Mucosa of descending colon (tissue), 3 donors: ENCODE data around the gene TRAPPC3L. TPM values are rescaled to one million over a fixed set of nuclear protein-coding genes. Genes with fewer than 3 reads are reported as not detected.

Experiments
- ATAC-seq: fragments of 200-7000 bp; cut with Tn5 transposase; one replicate; pipeline ENCODE4 v1.9.1; 2020; ENCODE audit warnings: mild to moderate bottlenecking, moderate library complexity
- DNase-seq, 3 donors: peaks; one replicate each; pipeline ENCODE4 v3.0.0-alpha.2; 2020
- H3K36me3 ChIP-seq: fragments of 200-600 bp; one replicate; pipeline ENCODE4 v1.8.0; 2021; ENCODE audit warnings: low read depth, mild to moderate bottlenecking
- H3K4me1 ChIP-seq: fragments of 200-600 bp; one replicate; pipeline ENCODE4 v1.8.0; 2021; ENCODE audit warnings: low read depth, mild to moderate bottlenecking
- H3K4me3 ChIP-seq: fragments of 200-600 bp; one replicate; pipeline ENCODE4 v1.8.0; 2021; ENCODE audit warnings: mild to moderate bottlenecking
- H3K9me3 ChIP-seq: fragments of 200-600 bp; one replicate; pipeline ENCODE4 v1.8.0; 2021; ENCODE audit warnings: mild to moderate bottlenecking
- intact Hi-C, 2 donors: fragments of 100-400 bp; cut with DNase I in 1 of 2; cut with micrococcal nuclease in 1 of 2; formaldehyde crosslinking; loops; one replicate each; pipeline versions ENCODE4 v1.11.0 to v1.11.1; 2022; cut with DNase I, micrococcal nuclease
- total RNA-seq, 3 donors: library from RNA; stranded (reverse); fragmentation: NEBNext Ultra II Directional in 2 of 3; extraction: Animal tissue kit (Norgen Biotek cat#: 25700) in 2 of 3; gene quantifications; one replicate each; pipeline versions ENCODE4 v1.2.1 to v1.2.4, GENCODE V29; 2021 to 2023
- TF ChIP-seq, protein P1 (sequence below): fragments of 200-600 bp; IDR thresholded peaks from one replicate; pipeline ENCODE4 v1.8.0; 2022; ENCODE audit warnings: antibody characterized with exemption, mild to moderate bottlenecking
- donor health status: DM: no; HTN: no; CAD: no; lungs with moderate emphysema.
- donor health status: DM: no; HTN: no; CAD: no.
- donor health status: DM: no; HTN: yes; CAD: no.

Gene TRAPPC3L
- total RNA-seq, 3 donors from 2014 or later = not detected

DNA sequence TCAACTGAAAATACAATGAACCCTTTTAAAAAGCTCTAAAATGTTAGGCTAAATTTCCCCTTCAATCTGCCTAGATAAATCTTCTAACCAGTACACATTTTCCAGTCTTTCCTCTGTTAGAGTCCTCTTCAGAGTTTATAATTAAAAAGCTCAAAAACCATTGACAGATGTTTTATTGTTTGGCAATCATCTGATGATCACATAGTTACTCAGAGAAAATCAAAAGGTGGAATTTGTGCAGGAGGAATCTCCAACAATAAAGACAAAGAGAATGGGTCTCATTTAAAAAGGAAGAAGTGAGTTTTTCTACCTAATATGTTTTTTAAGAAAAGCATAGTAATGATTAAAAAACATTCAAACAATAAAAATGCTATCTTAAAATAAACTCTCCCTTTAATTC lies 3.1 kb downstream of the TRAPPC3L start:
- DNase-seq (no peak), ATAC-seq (no peak)
- Histone ChIP-seq H3K4me3 (no peak overlapping the region), H3K36me3 (no peaks in the 10 kb centered on the region), H3K4me1 (no peaks in the 10 kb centered on the region), H3K9me3 (no peaks in the 10 kb centered on the region)
- intact Hi-C loops = no loop called here
- TF ChIP-seq, protein P1, sequence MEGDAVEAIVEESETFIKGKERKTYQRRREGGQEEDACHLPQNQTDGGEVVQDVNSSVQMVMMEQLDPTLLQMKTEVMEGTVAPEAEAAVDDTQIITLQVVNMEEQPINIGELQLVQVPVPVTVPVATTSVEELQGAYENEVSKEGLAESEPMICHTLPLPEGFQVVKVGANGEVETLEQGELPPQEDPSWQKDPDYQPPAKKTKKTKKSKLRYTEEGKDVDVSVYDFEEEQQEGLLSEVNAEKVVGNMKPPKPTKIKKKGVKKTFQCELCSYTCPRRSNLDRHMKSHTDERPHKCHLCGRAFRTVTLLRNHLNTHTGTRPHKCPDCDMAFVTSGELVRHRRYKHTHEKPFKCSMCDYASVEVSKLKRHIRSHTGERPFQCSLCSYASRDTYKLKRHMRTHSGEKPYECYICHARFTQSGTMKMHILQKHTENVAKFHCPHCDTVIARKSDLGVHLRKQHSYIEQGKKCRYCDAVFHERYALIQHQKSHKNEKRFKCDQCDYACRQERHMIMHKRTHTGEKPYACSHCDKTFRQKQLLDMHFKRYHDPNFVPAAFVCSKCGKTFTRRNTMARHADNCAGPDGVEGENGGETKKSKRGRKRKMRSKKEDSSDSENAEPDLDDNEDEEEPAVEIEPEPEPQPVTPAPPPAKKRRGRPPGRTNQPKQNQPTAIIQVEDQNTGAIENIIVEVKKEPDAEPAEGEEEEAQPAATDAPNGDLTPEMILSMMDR = no peak

DNA sequence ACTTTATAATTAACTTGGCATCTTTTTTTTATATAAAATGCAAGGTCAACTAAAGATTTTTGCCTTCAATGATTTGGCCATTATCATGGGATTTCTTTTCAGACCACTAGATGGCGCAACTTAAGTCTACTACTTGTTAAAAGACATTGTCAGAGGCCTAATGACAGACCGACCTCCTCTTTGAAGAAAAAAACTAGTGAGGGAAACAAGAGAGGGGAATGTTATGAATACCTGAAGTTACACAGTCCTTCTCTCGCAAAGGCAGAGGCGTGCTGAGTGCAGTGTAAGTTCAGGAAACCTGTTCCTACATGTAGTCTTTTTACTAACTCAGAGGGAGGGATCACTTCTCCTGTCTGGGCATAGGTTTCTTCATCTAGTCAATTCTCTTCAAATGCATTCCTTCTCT lies 9.3 kb downstream of the TRAPPC3L start:
- H3K9me3 ChIP-seq = no peaks in the 10 kb centered on the region
- intact Hi-C loops = loop anchor here (5.0 to 10.0 kb wide), 2 partner anchors 111 to 251 kb away; no protein-coding TSS in a partner anchor
- no peak overlapping the region for H3K4me3 ChIP-seq
- ATAC-seq (peak; percentile 50), DNase-seq (peak in 1 of 3 donors; percentile 62)
- TF ChIP-seq, protein P1 = peak; percentile 41
- no peaks in the 10 kb centered on the region for H3K4me1 ChIP-seq
- no peaks in the 10 kb centered on the region for H3K36me3 ChIP-seq

DNA sequence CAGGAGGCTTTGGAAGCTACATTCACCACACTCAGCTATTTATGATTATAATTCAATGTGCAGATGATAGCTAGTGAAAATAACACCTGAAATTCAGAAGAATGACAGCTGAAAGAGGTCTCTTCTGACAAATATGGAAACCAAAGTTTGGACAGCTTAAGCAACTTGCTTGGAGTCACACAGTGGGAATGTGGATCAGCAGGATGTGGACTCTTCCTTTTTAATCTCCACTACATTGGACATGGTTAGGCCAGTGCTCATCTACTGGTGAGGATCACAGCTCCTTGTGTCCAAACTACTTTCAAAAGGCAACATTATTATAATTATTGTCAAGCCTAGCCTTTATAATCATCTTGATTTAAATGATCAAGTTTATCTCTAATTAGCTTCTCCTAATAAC lies 10.4 kb downstream of the TRAPPC3L start:
- DNase-seq (no peak), ATAC-seq (no peak)
- intact Hi-C loops = loop anchor here (5.0 to 10.0 kb wide), 2 partner anchors 112 to 250 kb away; no protein-coding TSS in a partner anchor
- H3K4me1 ChIP-seq = no peaks in the 10 kb centered on the region
- H3K9me3 ChIP-seq = no peaks in the 10 kb centered on the region
- no peaks in the 10 kb centered on the region for H3K36me3 ChIP-seq
- no peak overlapping the region for H3K4me3 ChIP-seq
- TF ChIP-seq, protein P1 = no peak

DNA sequence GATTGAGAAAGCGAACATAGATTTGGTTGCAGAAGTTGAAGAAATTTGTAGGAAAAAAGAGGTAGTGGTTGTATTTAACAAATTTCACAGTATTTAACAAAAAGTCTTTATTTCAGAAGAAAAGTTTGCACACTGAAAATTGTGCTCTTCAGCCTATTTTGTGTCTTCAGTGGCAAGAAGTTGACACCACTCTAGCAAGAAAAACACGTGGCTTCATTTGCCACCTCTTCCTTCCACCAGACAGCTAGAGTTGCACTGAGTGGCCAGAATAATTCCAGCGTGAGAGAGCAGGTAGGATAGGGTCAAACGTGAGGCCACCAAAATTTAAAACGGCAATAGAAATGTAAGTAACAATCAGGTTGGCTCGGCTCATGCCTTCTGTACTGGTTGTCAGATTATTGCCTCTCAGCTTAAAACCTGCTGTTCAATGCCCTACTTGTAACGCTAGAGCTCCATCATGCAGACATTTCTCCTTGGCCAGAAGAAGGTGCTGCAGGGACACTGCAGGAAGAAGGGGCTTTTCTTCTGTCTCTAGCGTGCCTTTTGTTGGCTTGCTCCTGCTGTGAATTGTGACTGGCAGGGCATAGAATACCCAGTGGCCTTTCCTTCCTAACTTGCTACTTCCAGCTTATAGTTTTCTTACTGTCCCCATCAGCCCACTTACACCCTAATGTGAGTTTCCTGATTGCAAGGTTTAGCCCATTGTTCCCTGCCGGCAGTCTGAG lies 12.1 kb downstream of the TRAPPC3L start:
- intact Hi-C loops = loop anchor here (5.0 to 10.0 kb wide), 2 partner anchors 246 to 249 kb away; no protein-coding TSS in a partner anchor

DNA sequence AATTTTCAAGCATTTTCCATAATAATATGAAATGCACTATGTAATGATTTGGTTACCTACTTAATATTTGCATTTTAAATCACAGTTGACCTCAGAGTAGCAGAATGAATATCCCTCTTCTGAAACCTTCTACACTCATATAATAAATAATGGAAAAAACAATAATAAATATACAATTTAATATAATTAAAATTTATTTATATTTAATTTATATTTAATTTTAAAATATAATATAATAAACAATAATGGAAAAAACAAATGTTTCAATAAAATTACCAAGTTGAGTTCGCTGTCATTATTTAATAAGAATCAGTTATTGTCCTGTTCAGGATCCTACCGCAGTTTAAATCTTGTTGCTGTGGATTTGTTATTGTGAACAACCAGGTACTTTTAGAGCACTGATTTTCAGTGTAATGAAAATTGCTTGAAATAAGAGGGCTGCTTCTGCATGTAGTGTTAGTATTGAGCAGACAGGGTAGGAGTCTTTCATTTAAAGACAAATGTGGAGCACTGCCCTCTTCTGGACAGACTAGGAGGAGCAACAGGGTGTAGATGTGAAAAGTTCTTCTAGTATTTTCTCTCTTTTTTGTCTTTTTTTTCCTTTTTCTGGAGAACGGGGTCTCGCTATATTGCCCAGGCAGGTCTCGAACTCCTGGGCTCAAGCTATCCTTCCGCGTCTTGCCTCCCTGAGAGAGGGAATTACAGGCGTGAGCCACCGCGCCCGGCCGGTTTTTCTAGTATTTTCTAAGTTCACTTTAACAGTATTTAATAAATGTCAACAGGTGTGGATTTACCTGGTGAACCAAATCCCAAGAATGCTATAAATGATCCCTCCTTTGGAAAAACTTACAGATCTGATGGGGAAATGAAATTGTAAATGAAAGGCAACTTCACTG lies 13.6 kb downstream of the TRAPPC3L start:
- Histone ChIP-seq H3K4me3 (no peak overlapping the region), H3K4me1 (no peaks in the 10 kb centered on the region), H3K9me3 (no peaks in the 10 kb centered on the region), H3K36me3 (no peaks in the 10 kb centered on the region)
- DNase-seq = peak in 1 of 3 donors; percentile 81
- ATAC-seq = peak; percentile 80
- TF ChIP-seq, protein P1 = peak; percentile 62
- intact Hi-C loops = loop anchor here (5.0 to 10.0 kb wide), 2 partner anchors 245 to 247 kb away; no protein-coding TSS in a partner anchor

More for the DNA sequence above, 12.1 kb downstream of the TRAPPC3L start:
- no peaks in the 10 kb centered on the region for H3K9me3 ChIP-seq
- no peaks in the 10 kb centered on the region for H3K4me1 ChIP-seq
- ATAC-seq (no peak), DNase-seq (no peak)
- H3K4me3 ChIP-seq = no peak overlapping the region
- TF ChIP-seq, protein P1 = no peak
- H3K36me3 ChIP-seq = no peaks in the 10 kb centered on the region
